ENCODE measurements around the gene DPH7.
"Not testable (repeated sequence)": the region's sequence is repeated elsewhere in the genome, so short reads cannot be mapped to it uniquely, and the experiment has no call there.

The DPH7 gene
- 29.2 to 53.6 (median 37.2) reads per million in 3 experiments for total RNA-seq

GRCh38 chr9:137578518-137579258, at the start of gene DPH7:
Gene DPH7 (minus strand): TSS chr9:137578925. CDS start chr9:137578777, 148 bp downstream.
- DNase-seq = peak; percentile 89

- not testable (repeated sequence) for DNase-seq
Observed at GRCh38 chr9:137627406-137627805, 48.7 kb upstream of the DPH7 start.

- DNase-seq = no peak
Observed at GRCh38 chr9:137626464-137626863, 47.7 kb upstream of the DPH7 start.

- DNase-seq = not testable (repeated sequence)
Observed at GRCh38 chr9:137622211-137622610, 43.5 kb upstream of the DPH7 start.

- DNase-seq = no peak
Observed at GRCh38 chr9:137621131-137621757, 42.5 kb upstream of the DPH7 start.

- no peak for DNase-seq
Observed at GRCh38 chr9:137620581-137620980, 41.9 kb upstream of the DPH7 start.

GRCh38 chr9:137620048-137620405, 41.3 kb upstream of the DPH7 start:
- no peak for DNase-seq

GRCh38 chr9:137619240-137620047, 40.7 kb upstream of the DPH7 start:
- peak; percentile 20 for DNase-seq

- DNase-seq = peak; percentile 93
Observed at GRCh38 chr9:137618105-137619067, 39.7 kb upstream of the DPH7 start, which contains the start of gene EHMT1. Gene EHMT1 (plus strand): TSS chr9:137619005. CDS start chr9:137619029, 24 bp downstream.

- DNase-seq = no peak
Observed at GRCh38 chr9:137615387-137615871, 36.7 kb upstream of the DPH7 start.

GRCh38 chr9:137614631-137615386, 36.1 kb upstream of the DPH7 start:
- no peak for DNase-seq

GRCh38 chr9:137613738-137614523, 35.2 kb upstream of the DPH7 start:
- no peak for DNase-seq

GRCh38 chr9:137613259-137613658, 34.5 kb upstream of the DPH7 start:
- no peak for DNase-seq

- no peak for DNase-seq
Observed at GRCh38 chr9:137612741-137613142, 34.0 kb upstream of the DPH7 start.

GRCh38 chr9:137611623-137612609, 33.2 kb upstream of the DPH7 start:
- DNase-seq = no peak

GRCh38 chr9:137610944-137611343, 32.2 kb upstream of the DPH7 start:
- no peak for DNase-seq

GRCh38 chr9:137607141-137607857, 28.6 kb upstream of the DPH7 start:
- no peak for DNase-seq

GRCh38 chr9:137606734-137607138, 28.0 kb upstream of the DPH7 start:
- no peak for DNase-seq

All from central memory CD4-positive, alpha-beta T cell (primary cell).